GM19372 (cell line): ENCODE results near the gene HSPA1B.
"Not testable (repeated sequence)": the region's sequence is repeated elsewhere in the genome, so short reads cannot be mapped to it uniquely, and the experiment has no call there.

Experiments
- ATAC-seq: cut with Tn5 transposase; IDR thresholded peaks from one replicate; pipeline ENCODE4 v1.9.1; 2021; ENCODE audit warnings: mild to moderate bottlenecking, low read depth, moderate library complexity; ENCODE audit not compliant: unreplicated experiment

HSPA1B gene

GRCh38 chr6:31827286-31828079 is at the start of gene HSPA1B:
Gene HSPA1B, plus strand, starts transcription at chr6:31827738. Its CDS starts 213 bp downstream, at chr6:31827951.
- ATAC-seq, result peak; percentile 63

- ATAC-seq, result no peak
These were observed 49.3 kb upstream of the HSPA1B start for GRCh38 chr6:31778193-31778592.

DNA sequence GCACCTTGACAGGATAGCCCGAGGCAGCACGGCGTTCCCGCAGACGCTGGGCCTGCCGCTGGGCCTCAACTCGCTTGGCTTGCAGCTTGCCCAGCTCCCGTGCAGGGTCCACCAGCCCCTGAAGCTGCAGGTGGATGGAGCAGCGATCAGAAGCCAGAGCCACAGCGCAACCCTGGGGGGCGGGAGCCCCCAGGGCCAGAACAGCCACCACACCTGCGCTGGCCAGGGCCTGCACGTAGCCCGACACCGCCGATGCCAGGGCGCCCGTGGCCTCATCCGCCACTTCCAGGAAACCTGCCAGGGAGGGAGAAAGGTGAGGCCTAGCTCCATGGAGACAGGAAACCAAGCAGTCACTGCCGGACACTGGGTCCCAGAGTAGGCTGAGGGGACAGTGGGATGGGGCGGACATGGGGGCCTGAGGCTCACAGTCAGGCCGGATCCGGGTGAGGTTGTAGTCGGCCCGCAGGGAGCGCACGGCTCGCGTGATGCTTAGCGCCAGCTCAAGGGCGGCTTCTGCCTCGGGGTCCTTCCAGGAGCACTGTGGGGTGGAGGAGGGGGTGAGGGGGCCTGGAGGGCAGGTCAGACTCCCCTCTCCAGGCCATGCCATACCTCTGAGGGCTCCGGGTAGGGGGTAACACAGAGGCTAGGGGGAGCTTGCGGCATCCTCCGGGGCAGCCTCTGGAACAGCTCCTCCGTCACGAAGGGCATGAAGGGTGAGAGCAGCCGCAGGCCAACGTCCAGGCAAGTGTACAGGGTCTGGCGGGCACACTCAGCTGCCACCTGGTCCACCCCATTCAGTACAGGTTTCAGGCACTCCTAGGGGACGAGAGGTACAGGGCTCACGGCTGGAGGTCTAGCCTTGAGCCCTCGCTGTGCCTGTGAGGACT is 48.3 kb upstream of the HSPA1B start:
- no peak for ATAC-seq

DNA sequence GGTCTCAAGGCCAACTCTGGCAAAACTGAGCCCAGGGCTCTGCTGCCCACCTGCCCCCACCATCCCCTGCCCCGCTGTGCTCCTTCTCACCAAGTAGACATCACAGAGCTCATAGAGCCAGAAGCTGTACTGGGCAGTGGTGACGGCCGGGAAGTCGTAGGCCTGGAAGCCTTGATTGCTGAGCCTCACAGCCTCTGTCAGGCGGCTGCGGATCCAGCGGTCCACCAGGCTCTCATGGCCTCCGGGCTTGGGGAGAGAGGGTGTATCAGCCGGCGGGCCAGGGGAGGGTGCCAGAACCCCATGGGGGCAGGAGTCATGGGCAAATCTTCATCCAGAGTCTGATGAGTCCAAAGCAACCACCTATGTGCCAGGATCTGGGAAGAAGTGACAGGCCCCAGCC is 47.6 kb upstream of the HSPA1B start:
- no peak for ATAC-seq

DNA sequence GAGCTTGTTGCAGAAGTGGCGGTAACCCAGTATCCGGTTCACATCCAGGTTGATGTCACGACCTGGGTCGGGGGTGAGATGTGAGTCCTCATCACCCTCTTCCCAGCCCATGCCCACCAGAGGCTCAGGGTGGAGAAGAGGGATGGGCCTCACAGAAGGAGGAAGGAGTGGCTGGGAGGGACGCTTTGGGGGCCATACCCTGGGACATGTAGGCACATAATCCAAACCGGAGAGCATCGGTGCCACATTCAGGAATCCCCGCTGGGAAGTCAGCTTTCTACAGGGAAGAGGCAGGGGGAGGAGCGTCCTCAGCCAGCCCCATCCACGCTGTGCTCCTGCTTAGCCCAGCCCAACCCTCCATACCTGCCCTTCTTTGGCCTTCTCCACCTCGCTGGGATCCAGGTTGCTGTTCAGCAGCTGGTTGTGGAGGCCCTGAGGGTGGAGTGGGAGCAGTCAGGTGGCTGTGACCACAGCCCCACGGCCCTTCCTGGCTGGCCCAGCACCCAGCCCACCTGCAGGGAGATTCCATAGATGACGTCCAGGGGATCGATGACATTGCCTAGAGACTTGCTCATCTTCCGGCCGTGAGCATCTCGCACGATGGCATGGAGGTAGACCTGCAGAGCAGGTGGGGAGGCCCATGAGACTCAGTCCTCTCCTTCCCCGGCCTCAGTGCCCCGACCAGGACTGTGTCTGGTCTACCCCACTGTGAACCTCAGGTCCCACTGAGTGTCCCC is 46.9 kb upstream of the HSPA1B start:
- no peak for ATAC-seq

- no peak for ATAC-seq
These were observed 46.1 kb upstream of the HSPA1B start for GRCh38 chr6:31781244-31782125.

GRCh38 chr6:31782126-31782855 is 45.2 kb upstream of the HSPA1B start:
- ATAC-seq, result no peak

DNA sequence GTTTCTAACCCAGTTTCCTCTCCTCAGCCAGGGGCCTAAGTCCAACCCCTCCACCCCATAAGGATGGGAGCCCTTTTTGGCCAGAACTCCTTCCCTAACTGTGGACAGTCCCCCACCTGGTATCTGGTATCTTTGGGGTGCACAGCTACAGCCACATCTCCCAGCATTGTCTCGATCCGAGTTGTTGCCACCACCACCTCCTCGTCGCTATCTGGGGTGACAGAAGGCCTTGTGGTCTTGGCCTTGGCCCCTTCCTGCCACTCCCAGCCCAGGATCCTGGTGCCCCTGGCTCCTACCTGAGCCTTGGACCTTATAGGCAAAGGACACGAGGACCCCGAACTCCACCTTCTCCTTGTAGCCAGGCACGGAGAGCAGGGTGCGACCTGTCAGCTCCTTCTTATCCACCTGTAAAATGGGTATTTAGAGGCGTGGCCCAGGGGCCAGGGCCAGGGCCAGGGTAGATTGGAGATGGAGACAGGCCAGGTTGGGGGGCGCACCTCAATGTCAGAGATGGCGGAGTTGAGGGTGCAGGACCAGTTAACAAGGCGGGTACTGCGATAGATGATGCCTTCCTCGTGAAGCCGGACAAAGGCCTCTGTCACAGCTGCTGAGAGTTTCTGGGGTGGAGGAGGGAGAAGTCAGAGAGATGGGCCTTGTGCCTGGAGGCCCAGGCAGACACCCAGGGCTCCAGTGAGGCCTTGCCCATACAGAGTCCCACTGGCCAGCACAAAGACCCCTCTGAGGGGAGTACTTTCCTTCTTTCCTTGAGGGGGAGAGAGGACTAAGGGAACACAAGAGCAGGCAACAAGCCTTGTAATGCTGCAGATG is 43.2 kb upstream of the HSPA1B start:
- no peak for ATAC-seq

GRCh38 chr6:31785475-31785874 is 42.1 kb upstream of the HSPA1B start:
- ATAC-seq, result no peak

DNA sequence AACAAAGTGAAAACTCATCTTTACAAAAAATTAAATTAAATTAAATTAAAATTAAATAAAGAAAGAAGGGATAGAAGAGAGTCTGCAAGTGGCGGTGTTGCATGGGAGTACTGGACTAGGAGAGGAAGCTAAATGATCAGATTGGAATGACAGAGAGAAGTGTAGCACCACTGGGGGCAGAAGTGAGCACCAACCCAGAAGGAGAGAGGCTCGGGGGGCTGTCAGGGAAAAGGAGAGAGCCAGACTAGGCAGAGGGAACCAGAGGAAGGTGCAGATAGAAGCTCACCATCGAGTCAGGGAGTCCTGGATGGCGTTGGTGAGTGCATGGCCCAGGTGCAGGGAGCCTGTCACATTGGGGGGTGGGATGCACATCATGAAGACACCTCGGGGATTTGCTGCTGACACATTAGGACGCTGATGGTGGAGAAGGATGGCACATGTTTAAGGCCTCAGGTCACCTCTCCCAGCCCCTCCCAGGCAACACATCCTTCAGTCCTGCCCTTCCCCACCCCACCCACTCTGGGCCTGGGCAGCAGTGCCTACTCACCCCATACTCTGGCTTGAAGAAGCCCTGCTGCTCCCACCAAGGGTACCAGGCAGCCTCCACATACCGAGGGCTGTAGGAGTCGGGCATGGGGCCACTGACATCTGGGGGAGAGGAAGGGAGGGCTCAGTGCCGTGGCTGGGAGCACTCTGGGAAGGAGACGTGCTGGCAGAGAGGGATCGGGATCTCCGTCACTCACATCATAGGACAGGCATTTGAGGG is 36.0 kb upstream of the HSPA1B start:
- ATAC-seq, result no peak

GRCh38 chr6:31792090-31792374 is 35.5 kb upstream of the HSPA1B start:
- no peak for ATAC-seq

- no peak for ATAC-seq
These were observed 34.8 kb upstream of the HSPA1B start for GRCh38 chr6:31792761-31793171.

DNA sequence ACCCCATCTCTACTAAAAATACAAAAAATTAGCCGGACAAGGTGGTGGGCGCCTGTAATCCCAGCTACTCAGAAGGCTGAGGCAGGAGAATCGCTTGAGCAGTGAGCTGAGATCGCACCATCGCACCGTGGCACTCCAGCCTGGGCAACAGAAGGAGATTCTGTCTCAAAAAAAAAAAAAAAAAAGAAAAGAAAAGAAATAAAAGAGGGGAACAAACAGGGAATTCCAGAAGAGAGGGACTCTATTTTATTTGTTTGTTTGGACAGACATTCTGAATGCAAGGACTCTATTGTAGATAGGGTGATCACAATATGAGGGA is 33.7 kb upstream of the HSPA1B start:
- not testable (repeated sequence) for ATAC-seq

DNA sequence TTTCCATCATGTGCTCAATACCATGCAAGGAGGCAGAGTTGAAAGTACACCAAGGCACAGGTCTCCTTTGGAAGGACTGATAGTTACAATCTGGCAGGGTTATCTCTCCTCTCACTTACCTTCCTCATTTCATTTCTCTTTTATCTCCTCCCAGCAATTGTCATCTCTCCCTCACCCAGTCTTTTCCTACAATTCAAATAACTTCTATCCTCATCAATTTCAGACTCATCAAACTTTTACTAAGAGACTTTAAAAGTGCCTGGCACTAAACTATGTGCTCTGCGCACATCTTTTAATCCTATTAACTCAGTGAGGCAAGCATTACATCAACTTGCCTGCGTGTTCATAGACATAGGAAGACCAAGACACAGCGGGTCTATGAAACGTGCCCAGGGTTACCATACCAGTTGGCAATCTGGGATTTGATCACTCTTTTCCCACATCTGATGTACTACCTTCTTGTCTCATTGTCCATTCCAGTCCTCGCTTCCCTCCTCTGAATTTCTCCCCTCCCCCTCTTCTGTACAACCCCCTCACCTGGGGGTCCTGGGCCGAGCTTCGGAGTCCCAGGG is 33.2 kb upstream of the HSPA1B start:
- ATAC-seq, result no peak

GRCh38 chr6:31794866-31795615 is 32.5 kb upstream of the HSPA1B start:
- no peak for ATAC-seq

- peak; percentile 74 for ATAC-seq
These were observed 31.8 kb upstream of the HSPA1B start, which contains the start of gene VARS1 for GRCh38 chr6:31795616-31796298. Gene VARS1, minus strand, starts transcription at chr6:31795752. Its CDS starts 535 bp downstream, at chr6:31795217.
